Uterus (tissue), 4 donors: ENCODE measurements around the gene SERPINB11. TPM values are rescaled to one million over a fixed set of nuclear protein-coding genes. Genes with fewer than 3 reads are reported as not detected.
"Not testable (repeated sequence)": the region's sequence is repeated elsewhere in the genome, so short reads cannot be mapped to it uniquely, and the experiment has no call there.

Experiments used
- DNase-seq, 2 donors: peaks; one replicate each; pipeline ENCODE4 v3.0.0-alpha.2; 2019 to 2020
- H3K27ac ChIP-seq, 2 donors: fragments of 200-600 bp; sonication (generic); 1 replicate in 1 of 2; 2 replicates in 1 of 2; pipeline ENCODE4 v1.5.1; 2016 to 2018
- H3K27me3 ChIP-seq, 2 donors: fragments of 200-600 bp; sonication (generic); one replicate each; pipeline ENCODE4 v1.5.1; 2018 to 2019; ENCODE audit warnings: control low read depth in 1 of 2
- H3K36me3 ChIP-seq, 2 donors: fragments of 200-600 bp; sonication (generic); one replicate each; pipeline ENCODE4 v1.5.1; 2019; ENCODE audit warnings: control low read depth in 1 of 2
- H3K4me1 ChIP-seq, 2 donors: fragments of 200-600 bp; sonication (generic); one replicate each; pipeline ENCODE4 v1.5.1; 2018 to 2019; ENCODE audit warnings: control low read depth in 1 of 2
- H3K4me3 ChIP-seq, 2 donors: fragments of 200-600 bp; sonication (generic); 1 replicate in 1 of 2; 2 replicates in 1 of 2; pipeline ENCODE4 v1.5.1; 2018 to 2019; ENCODE audit warnings: mild to moderate bottlenecking in 1 of 2
- H3K9me3 ChIP-seq, 2 donors: fragments of 200-600 bp; sonication (generic); one replicate each; pipeline ENCODE4 v1.5.1; 2019; ENCODE audit warnings: control low read depth in 1 of 2
- POLR2A ChIP-seq, 2 donors: fragments of 450-650 bp; IDR thresholded peaks; one replicate each; pipeline ENCODE4 v1.6.1; 2016; ENCODE audit warnings: antibody characterized with exemption in 2 of 2, mild to moderate bottlenecking in 1 of 2, moderate library complexity in 1 of 2
- intact Hi-C: fragments of 100-400 bp; cut with DNase I; formaldehyde crosslinking; loops from one replicate; pipeline ENCODE4 v1.15.1; 2023; ENCODE audit warnings: low total_unique reads
- total RNA-seq, 4 donors: library from RNA; depleted of rRNA in 3 of 4; stranded (reverse); fragments of >200 nt in 3 of 4; gene quantifications; one replicate each; pipeline versions ENCODE4 v1.1.0 to v1.2.4, GENCODE V29; 2014 to 2023
- TF ChIP-seq, protein P1 (sequence below), 4 experiments: fragments of 200-600 bp in 2 of 4; fragments of 450-650 bp in 2 of 4; sonication (generic) in 2 of 4; IDR thresholded peaks; one replicate each; pipeline ENCODE4 v1.5.1; 2016 to 2019; ENCODE audit warnings: antibody characterized with exemption in 4 of 4, mild to moderate bottlenecking in 2 of 4, moderate library complexity in 1 of 4
- donor health status: DM: yes; HTN: yes; CAD: no.

Gene SERPINB11
- total RNA-seq, 4 donors from 2014 or later = not detected

DNA sequence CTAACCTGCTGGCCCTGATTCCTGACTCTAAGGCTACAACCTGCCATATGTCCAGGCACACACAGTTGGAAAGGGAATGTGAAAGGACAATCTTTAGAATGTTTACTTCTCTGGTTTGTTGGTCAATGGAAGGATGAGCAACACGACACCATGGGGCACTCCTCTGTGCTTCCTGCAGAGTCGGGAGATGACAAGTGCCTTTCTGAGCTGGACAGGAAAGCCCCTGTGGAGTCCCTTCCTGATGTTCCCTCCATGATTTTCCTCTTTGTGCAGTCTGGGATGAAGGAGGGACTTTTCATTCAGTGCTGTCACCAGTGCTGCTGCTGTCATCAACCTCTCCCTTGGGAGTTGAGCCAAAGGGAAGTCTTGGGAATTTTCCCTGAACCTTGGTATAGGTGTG is 49.9 kb downstream of the SERPINB11 start:
- no peak for TF ChIP-seq POLR2A (IDR thresholded peaks at IDR 0.05)
- TF ChIP-seq, protein P1, sequence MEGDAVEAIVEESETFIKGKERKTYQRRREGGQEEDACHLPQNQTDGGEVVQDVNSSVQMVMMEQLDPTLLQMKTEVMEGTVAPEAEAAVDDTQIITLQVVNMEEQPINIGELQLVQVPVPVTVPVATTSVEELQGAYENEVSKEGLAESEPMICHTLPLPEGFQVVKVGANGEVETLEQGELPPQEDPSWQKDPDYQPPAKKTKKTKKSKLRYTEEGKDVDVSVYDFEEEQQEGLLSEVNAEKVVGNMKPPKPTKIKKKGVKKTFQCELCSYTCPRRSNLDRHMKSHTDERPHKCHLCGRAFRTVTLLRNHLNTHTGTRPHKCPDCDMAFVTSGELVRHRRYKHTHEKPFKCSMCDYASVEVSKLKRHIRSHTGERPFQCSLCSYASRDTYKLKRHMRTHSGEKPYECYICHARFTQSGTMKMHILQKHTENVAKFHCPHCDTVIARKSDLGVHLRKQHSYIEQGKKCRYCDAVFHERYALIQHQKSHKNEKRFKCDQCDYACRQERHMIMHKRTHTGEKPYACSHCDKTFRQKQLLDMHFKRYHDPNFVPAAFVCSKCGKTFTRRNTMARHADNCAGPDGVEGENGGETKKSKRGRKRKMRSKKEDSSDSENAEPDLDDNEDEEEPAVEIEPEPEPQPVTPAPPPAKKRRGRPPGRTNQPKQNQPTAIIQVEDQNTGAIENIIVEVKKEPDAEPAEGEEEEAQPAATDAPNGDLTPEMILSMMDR (IDR thresholded peaks at IDR 0.05) = no peak
- intact Hi-C loops = no loop called here
- no peak overlapping the region for H3K27ac ChIP-seq

DNA sequence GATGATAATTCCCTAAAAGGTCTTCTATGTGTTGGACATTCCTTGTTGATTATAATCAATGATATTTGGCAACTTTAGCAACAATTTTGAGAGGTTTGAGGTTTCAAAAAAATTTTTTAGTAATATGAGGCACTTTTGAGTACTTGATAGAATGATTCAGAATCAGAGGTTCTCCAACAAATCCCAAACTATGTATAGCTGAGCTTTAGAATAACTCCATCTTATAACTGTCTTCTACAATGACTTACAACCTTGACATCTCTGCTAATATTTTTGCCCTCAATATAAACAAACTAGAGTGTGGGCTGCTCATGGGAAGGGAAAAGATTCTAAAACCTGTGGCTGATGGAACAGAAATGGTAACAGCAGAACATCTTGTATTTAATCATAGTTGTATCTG is 50.9 kb downstream of the SERPINB11 start:
- intact Hi-C loops = no loop called here
- no peak for DNase-seq
- Histone ChIP-seq H3K9me3 (no peaks in the 10 kb centered on the region), H3K4me3 (no peak overlapping the region), H3K36me3 (no peaks in the 10 kb centered on the region), H3K27ac (no peak overlapping the region), H3K27me3 (no peaks in the 10 kb centered on the region), H3K4me1 (no peaks in the 10 kb centered on the region)
- TF ChIP-seq POLR2A (IDR thresholded peaks at IDR 0.05) = no peak
- TF ChIP-seq, protein P1 (IDR thresholded peaks at IDR 0.05) = no peak

More for the DNA sequence above, 49.9 kb downstream of the SERPINB11 start:
- H3K27me3 ChIP-seq = no peaks in the 10 kb centered on the region
- DNase-seq = no peak
- no peak overlapping the region for H3K4me3 ChIP-seq
- H3K9me3 ChIP-seq = no peaks in the 10 kb centered on the region
- H3K4me1 ChIP-seq = no peaks in the 10 kb centered on the region
- H3K36me3 ChIP-seq = no peaks in the 10 kb centered on the region

DNA sequence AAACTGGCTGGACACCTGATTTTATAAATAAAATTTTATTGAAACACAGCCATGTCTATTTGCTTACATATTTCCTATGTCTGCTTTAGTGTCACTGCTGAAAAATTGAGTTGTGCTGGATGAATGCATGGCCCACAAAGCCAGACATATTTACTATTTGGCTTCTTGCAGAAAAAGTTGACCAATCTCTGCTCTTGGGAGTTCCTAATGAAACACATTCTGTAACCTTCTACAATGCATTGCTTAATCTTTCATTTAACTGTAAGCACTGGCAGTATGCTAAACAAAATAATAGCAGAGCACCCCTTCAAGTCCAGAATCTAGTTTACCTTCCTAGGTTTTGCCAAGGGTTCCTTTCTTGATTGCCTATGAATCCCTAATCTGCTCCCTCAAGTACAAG is 54.8 kb downstream of the SERPINB11 start:
- Histone ChIP-seq H3K27ac (no peak overlapping the region), H3K36me3 (no peaks in the 10 kb centered on the region), H3K4me3 (no peak overlapping the region), H3K9me3 (no peaks in the 10 kb centered on the region), H3K27me3 (no peaks in the 10 kb centered on the region), H3K4me1 (no peaks in the 10 kb centered on the region)
- no peak for DNase-seq
- intact Hi-C loops = no loop called here
- TF ChIP-seq, protein P1 (IDR thresholded peaks at IDR 0.05) = no peak
- TF ChIP-seq POLR2A (IDR thresholded peaks at IDR 0.05) = no peak

DNA sequence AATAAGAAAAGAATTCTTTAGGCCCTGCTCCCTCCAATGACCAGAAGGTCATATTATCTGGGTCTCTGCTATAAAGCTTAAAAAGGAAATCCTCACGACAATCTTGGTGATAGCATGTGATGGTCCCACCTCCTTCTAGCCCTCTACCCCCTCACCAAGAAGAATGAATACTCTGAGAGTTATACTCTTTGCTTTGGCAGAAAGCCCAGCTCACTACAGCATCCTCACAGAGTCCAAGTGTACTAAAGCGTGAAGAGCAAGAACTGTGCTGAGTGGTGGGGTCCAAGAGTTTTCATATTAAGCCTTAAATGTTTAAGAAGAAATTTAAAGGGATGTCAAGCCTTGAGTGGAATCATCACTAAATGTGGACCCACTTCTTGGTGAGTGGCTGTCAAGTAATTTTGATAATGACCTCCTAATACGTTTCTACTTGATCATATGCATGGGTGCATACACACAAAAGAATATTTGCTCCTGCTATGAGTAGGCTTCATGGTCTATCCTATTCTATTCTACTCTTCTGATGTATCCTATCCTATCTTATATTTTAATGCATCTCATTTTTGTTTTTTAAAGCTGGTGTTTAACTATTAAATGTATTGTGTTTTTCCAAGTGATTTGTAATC is 56.0 kb downstream of the SERPINB11 start:
- no peaks in the 10 kb centered on the region for H3K4me1 ChIP-seq
- no peaks in the 10 kb centered on the region for H3K27me3 ChIP-seq
- no peaks in the 10 kb centered on the region for H3K36me3 ChIP-seq
- no peaks in the 10 kb centered on the region for H3K9me3 ChIP-seq
- no peak overlapping the region for H3K27ac ChIP-seq
- H3K4me3 ChIP-seq = no peak overlapping the region
- intact Hi-C loops = no loop called here
- TF ChIP-seq, protein P1 (IDR thresholded peaks at IDR 0.05) = no peak
- TF ChIP-seq POLR2A (IDR thresholded peaks at IDR 0.05) = no peak
- DNase-seq = no peak

DNA sequence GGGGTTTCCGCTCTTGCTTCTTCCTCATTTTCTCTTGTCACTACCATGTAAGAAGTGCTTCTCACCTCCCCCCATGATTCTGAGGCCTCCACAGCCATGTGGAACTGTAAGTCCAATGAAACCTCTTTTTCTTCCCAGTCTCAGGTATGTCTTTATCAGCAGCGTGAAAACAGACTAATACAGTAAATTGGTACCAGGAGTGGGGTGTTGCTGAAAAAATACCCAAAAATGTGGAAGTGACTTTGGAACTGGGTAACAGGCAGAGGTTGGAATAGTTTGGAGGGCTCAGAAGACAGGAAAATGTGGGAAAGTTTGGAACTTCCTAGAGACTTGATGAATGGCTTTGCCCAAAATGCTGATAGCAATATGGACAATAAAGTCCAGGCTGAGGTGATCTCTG is 57.0 kb downstream of the SERPINB11 start:
- H3K4me1 ChIP-seq, H3K27ac ChIP-seq, H3K4me3 ChIP-seq, H3K36me3 ChIP-seq, DNase-seq, intact Hi-C loops, H3K9me3 ChIP-seq, H3K27me3 ChIP-seq: not testable (repeated sequence)

DNA sequence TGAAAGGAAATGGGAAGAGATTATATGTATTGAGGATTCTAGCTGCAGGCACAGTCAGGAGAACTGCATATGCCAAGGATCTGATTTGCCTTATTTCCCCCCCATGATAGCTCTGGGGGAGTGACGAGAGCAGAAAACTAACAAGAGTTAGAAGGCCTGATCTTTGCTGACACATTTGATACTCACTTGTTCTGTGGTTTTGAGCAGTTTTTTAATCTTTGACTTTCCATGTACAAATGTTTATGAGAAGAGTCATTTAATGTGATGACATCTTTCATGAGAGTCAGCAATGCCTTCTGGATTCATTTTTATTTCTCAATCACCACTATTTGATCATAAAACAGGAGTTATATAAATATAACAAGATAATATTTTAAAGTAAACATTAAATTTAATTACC is 59.8 kb downstream of the SERPINB11 start:
- Histone ChIP-seq H3K36me3 (no peaks in the 10 kb centered on the region), H3K27ac (no peak overlapping the region), H3K4me1 (no peaks in the 10 kb centered on the region), H3K27me3 (no peaks in the 10 kb centered on the region), H3K4me3 (no peak overlapping the region), H3K9me3 (no peaks in the 10 kb centered on the region)
- intact Hi-C loops = no loop called here
- TF ChIP-seq, protein P1 (IDR thresholded peaks at IDR 0.05) = no peak
- TF ChIP-seq POLR2A (IDR thresholded peaks at IDR 0.05) = no peak
- DNase-seq = no peak
